Thyroid gland (tissue), 4 donors: ENCODE results near the gene WWP2.
"Not testable (repeated sequence)": the region's sequence is repeated elsewhere in the genome, so short reads cannot be mapped to it uniquely, and the experiment has no call there.

Source experiments
- CTCF ChIP-seq, 6 experiments: fragments of 200-600 bp in 3 of 6; fragments of 450-650 bp in 3 of 6; sonication (generic) in 3 of 6; IDR thresholded peaks; one replicate each; pipeline ENCODE4 v1.5.1; 2016 to 2019; ENCODE audit warnings: antibody characterized with exemption in 6 of 6, mild to moderate bottlenecking in 2 of 6, inconsistent platforms in 1 of 6, moderate library complexity in 1 of 6
- POLR2A ChIP-seq, 2 donors: fragments of 450-650 bp; IDR thresholded peaks; one replicate each; pipeline ENCODE4 v1.6.1; 2017; ENCODE audit warnings: antibody characterized with exemption in 2 of 2, mild to moderate bottlenecking in 2 of 2, moderate library complexity in 1 of 2

- not testable (repeated sequence) for TF ChIP-seq CTCF, POLR2A (IDR thresholded peaks at IDR 0.05)
These were observed 190.6 kb downstream of the WWP2 start for GRCh38 chr16:69952572-69953355.
